ENCODE measurements around the gene ENPP7.

DNA sequence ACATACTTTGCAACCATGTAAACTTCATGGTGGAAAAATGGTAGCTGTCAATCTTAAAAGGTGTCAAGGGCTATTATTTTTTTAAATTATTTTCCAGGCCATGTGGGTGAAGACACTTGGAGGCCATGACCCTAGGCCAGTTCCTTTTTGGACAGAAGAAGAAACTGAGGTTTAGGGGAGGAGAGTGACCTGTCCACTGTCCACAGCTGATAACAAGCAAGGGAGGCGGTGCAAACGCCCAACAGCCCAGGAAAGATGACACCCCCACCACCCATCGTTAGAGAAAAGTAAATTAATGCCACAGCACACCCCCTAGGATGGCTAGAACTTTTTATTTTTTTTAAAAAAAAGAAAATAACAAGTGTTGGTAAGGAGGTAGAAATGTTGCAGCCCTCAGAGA, 19.2 kb downstream of the ENPP7 start:
- TF ChIP-seq, protein P1, sequence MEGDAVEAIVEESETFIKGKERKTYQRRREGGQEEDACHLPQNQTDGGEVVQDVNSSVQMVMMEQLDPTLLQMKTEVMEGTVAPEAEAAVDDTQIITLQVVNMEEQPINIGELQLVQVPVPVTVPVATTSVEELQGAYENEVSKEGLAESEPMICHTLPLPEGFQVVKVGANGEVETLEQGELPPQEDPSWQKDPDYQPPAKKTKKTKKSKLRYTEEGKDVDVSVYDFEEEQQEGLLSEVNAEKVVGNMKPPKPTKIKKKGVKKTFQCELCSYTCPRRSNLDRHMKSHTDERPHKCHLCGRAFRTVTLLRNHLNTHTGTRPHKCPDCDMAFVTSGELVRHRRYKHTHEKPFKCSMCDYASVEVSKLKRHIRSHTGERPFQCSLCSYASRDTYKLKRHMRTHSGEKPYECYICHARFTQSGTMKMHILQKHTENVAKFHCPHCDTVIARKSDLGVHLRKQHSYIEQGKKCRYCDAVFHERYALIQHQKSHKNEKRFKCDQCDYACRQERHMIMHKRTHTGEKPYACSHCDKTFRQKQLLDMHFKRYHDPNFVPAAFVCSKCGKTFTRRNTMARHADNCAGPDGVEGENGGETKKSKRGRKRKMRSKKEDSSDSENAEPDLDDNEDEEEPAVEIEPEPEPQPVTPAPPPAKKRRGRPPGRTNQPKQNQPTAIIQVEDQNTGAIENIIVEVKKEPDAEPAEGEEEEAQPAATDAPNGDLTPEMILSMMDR (IDR thresholded peaks at IDR 0.05), result no peak
- no peak for TF ChIP-seq POLR2A (IDR thresholded peaks at IDR 0.05)
